GM12864 (cell line): ENCODE results near the gene SEC61A1.

Experiments
- DNase-seq: peaks from one replicate; pipeline ENCODE4 v3.0.0-alpha.2; 2011; ENCODE audit warnings: low read depth
- H3K4me3 ChIP-seq: 2 replicates; pipeline ENCODE4 v1.5.1; 2011; ENCODE audit warnings: mild to moderate bottlenecking, low read depth, low read length, control low read depth
- TF ChIP-seq, protein P1 (sequence below): IDR thresholded peaks from 2 replicates; pipeline ENCODE4 v1.5.1; 2011; ENCODE audit warnings: low read depth, mild to moderate bottlenecking, moderate library complexity, low read length, control low read depth, inconsistent platforms; ENCODE audit errors: missing control alignments

Gene SEC61A1

GRCh38 chr3:128077202-128077624 is 25.0 kb downstream of the SEC61A1 start:
- TF ChIP-seq, protein P1, sequence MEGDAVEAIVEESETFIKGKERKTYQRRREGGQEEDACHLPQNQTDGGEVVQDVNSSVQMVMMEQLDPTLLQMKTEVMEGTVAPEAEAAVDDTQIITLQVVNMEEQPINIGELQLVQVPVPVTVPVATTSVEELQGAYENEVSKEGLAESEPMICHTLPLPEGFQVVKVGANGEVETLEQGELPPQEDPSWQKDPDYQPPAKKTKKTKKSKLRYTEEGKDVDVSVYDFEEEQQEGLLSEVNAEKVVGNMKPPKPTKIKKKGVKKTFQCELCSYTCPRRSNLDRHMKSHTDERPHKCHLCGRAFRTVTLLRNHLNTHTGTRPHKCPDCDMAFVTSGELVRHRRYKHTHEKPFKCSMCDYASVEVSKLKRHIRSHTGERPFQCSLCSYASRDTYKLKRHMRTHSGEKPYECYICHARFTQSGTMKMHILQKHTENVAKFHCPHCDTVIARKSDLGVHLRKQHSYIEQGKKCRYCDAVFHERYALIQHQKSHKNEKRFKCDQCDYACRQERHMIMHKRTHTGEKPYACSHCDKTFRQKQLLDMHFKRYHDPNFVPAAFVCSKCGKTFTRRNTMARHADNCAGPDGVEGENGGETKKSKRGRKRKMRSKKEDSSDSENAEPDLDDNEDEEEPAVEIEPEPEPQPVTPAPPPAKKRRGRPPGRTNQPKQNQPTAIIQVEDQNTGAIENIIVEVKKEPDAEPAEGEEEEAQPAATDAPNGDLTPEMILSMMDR, result no peak
- DNase-seq, result no peak

DNA sequence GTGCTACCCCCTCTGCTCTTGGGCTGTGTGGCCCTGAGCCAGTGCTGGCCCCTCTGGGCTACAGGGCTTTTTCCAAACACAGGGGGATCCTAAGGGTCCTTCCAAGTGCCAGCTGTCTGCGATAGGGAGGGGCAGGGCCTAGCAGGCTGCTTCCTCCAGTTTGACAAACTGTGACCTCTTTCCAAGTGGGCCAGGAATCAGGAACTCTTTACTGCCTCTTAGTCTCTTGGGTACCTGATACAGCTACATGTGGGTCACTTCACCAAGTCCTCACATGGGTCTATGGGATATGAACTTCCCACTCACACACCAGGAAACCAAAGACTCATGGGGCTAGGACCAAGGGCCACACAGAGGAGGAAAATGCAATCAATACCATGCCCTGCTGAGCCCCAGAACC is 25.4 kb downstream of the SEC61A1 start:
- H3K4me3 ChIP-seq, result no peak overlapping the region
- DNase-seq, result no peak
- TF ChIP-seq, protein P1, result no peak

More at GRCh38 chr3:128077202-128077624, 25.0 kb downstream of the SEC61A1 start:
- H3K4me3 ChIP-seq, result no peak overlapping the region

DNA sequence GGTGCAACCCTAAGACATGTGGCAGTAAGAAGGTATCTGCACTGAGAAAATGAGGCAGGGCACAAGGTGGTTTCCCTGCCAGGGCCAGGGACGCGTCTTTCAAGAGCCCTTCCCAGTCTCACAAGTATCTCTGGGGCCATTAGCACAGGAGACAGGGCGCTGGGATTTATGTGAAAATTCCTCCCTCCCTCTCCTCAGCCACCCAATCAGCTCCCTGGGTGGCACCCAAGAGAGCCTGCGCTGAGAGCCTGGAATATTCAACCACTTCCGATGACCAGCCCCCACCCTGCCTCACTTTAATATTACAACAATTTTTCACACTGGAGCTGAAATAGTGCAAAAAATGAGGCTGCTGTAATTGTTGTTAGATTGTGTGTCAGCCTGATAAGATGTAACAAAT is 26.1 kb downstream of the SEC61A1 start:
- no peak for DNase-seq
- H3K4me3 ChIP-seq, result no peak overlapping the region
- TF ChIP-seq, protein P1, result no peak

GRCh38 chr3:128078875-128079274 is 26.6 kb downstream of the SEC61A1 start:
- H3K4me3 ChIP-seq, result no peak overlapping the region
- no peak for DNase-seq
- TF ChIP-seq, protein P1, result no peak

DNA sequence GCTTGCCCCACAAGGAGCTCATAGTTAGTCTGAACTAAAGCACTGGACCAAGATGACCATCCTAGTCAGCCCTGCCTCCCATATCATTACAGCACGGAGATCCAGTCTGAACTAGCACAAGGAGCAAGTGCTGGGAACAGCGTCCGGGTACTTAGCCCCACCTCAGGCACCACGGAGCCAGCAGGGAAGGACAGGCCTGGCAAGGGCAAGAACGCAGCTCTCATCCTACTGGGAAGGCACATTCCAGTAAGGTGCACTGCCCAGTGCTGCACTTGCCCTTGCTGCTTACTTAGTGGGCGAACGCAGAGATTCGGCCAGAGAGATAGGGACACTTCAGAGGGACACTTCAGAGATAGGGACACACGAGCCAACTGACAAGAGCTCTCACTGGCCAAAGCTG is 27.6 kb downstream of the SEC61A1 start:
- TF ChIP-seq, protein P1, result no peak
- no peak for DNase-seq

GRCh38 chr3:128080323-128081080 is 28.3 kb downstream of the SEC61A1 start:
- no peak for DNase-seq
- TF ChIP-seq, protein P1, result no peak
- H3K4me3 ChIP-seq, result no peak overlapping the region

More for the DNA sequence above, 27.6 kb downstream of the SEC61A1 start:
- no peak overlapping the region for H3K4me3 ChIP-seq

DNA sequence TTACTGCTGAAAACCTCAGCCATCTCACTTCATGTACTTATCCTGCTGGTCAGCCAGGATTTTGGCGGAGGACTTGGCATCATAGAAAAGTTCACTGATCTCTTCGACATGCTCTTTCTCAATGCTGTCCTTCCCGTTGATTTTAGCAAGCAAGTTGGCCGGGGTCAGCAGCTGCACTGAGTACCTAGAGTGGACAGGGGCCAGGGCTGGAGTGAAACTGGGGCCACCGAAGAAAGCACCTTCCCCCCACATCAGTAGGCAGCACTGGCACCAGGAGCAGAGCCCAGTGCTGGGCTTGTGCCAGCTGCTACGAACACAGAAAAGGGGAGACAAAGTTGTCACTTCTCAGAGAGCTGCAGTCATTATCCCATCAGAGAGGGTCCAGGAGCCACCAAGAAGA is 29.0 kb downstream of the SEC61A1 start:
- no peak overlapping the region for H3K4me3 ChIP-seq
- no peak for DNase-seq
- TF ChIP-seq, protein P1, result no peak
